IMR-90 (cell line): Measurements from ENCODE around the gene RFX2.

Source experiments
- CEBPB ChIP-seq: IDR thresholded peaks from 2 replicates; pipeline ENCODE4 v1.6.1; 2012; ENCODE audit warnings: low read depth, low read length, improper control_type of control experiment
- CHD1 ChIP-seq: IDR thresholded peaks from 2 replicates; pipeline ENCODE4 v1.6.1; 2012; ENCODE audit warnings: low read depth, low read length, improper control_type of control experiment
- CTCF ChIP-seq: conservative IDR thresholded peaks from 2 replicates; pipeline ENCODE4 v1.5.1; 2012; ENCODE audit warnings: mild to moderate bottlenecking, low read depth, low read length, improper control_type of control experiment
- MAFK ChIP-seq: IDR thresholded peaks from 2 replicates; pipeline ENCODE4 v1.6.1; 2012; ENCODE audit warnings: low read depth, low read length, improper control_type of control experiment
- MAZ ChIP-seq: IDR thresholded peaks from 2 replicates; pipeline ENCODE4 v1.6.1; 2012; ENCODE audit warnings: low read depth, mild to moderate bottlenecking, low read length, improper control_type of control experiment, moderate library complexity, borderline replicate concordance
- POLR2A ChIP-seq: IDR thresholded peaks from 2 replicates; pipeline ENCODE4 v1.6.1; 2012; ENCODE audit warnings: mild to moderate bottlenecking, low read depth, low read length
- RAD21 ChIP-seq: IDR thresholded peaks from 2 replicates; pipeline ENCODE4 v1.6.1; 2012; ENCODE audit warnings: low read length, improper control_type of control experiment
- RCOR1 ChIP-seq: IDR thresholded peaks from 2 replicates; pipeline ENCODE4 v1.6.1; 2012; ENCODE audit warnings: mild to moderate bottlenecking, low read length, improper control_type of control experiment; ENCODE audit not compliant: insufficient replicate concordance
- RFX5 ChIP-seq: IDR thresholded peaks from 2 replicates; pipeline ENCODE4 v1.8.0; 2012; ENCODE audit warnings: low read depth, mild to moderate bottlenecking, low read length, moderate library complexity
- TF ChIP-seq, protein P1 (sequence below): fragments of 150-350 bp; IDR thresholded peaks from 2 replicates; pipeline ENCODE4 v1.6.1; 2017; ENCODE audit warnings: mild to moderate bottlenecking, antibody characterized with exemption, low read length, low read depth

GRCh38 chr19:5987077-5987818 is 123.1 kb downstream of the RFX2 start:
- TF ChIP-seq CTCF (peak; percentile 92), CHD1 (no peak), RFX5 (no peak), RCOR1 (no peak), MAZ (no peak), RAD21 (peak; percentile 81), POLR2A (no peak), MAFK (no peak), CEBPB (no peak)
- TF ChIP-seq, protein P1, sequence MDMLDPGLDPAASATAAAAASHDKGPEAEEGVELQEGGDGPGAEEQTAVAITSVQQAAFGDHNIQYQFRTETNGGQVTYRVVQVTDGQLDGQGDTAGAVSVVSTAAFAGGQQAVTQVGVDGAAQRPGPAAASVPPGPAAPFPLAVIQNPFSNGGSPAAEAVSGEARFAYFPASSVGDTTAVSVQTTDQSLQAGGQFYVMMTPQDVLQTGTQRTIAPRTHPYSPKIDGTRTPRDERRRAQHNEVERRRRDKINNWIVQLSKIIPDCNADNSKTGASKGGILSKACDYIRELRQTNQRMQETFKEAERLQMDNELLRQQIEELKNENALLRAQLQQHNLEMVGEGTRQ = no peak
